GM13977 (cell line): ENCODE results near the gene CFAP54.

ENCODE experiments used
- DNase-seq: peaks from one replicate; pipeline ENCODE4 v3.0.0; 2012; ENCODE audit warnings: low spot score
- in situ Hi-C: fragments of 300-500 bp; cut with MboI; formaldehyde crosslinking; loops from one replicate; pipeline ENCODE4 v1.12.0; 2022; ENCODE audit warnings: low sequenced_read_pairs, low pct_unique_long_range_greater_than_20kb, mixed read lengths, inconsistent platforms; ENCODE audit not compliant: unreplicated experiment
- TF ChIP-seq, protein P1 (sequence below): IDR thresholded peaks from 2 replicates; pipeline ENCODE4 v1.5.1; 2012; ENCODE audit warnings: mild to moderate bottlenecking, control low read depth; ENCODE audit not compliant: insufficient read depth; ENCODE audit errors: extremely low read depth, missing control alignments

CFAP54 gene

DNA sequence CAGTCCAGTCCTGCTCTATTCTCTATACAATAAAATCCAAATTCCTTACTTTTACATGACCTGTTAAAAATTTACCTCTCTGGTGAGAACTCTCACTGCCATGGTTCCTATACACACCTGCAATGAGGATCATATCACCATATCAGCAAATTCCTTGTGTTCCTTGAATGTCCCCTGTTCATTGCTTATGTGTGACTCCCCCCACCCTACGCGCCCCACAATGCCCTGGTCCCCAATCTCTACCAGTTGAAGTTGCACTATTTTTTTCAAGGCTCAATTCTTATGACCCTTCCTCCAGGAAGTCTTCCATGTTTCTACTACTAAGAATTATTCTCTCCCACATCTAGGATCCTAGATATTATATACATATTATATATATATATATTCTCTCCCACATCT is 335.5 kb downstream of the CFAP54 start:
- no peak for DNase-seq
- in situ Hi-C loops = no loop called here
- TF ChIP-seq, protein P1, sequence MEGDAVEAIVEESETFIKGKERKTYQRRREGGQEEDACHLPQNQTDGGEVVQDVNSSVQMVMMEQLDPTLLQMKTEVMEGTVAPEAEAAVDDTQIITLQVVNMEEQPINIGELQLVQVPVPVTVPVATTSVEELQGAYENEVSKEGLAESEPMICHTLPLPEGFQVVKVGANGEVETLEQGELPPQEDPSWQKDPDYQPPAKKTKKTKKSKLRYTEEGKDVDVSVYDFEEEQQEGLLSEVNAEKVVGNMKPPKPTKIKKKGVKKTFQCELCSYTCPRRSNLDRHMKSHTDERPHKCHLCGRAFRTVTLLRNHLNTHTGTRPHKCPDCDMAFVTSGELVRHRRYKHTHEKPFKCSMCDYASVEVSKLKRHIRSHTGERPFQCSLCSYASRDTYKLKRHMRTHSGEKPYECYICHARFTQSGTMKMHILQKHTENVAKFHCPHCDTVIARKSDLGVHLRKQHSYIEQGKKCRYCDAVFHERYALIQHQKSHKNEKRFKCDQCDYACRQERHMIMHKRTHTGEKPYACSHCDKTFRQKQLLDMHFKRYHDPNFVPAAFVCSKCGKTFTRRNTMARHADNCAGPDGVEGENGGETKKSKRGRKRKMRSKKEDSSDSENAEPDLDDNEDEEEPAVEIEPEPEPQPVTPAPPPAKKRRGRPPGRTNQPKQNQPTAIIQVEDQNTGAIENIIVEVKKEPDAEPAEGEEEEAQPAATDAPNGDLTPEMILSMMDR = no peak

DNA sequence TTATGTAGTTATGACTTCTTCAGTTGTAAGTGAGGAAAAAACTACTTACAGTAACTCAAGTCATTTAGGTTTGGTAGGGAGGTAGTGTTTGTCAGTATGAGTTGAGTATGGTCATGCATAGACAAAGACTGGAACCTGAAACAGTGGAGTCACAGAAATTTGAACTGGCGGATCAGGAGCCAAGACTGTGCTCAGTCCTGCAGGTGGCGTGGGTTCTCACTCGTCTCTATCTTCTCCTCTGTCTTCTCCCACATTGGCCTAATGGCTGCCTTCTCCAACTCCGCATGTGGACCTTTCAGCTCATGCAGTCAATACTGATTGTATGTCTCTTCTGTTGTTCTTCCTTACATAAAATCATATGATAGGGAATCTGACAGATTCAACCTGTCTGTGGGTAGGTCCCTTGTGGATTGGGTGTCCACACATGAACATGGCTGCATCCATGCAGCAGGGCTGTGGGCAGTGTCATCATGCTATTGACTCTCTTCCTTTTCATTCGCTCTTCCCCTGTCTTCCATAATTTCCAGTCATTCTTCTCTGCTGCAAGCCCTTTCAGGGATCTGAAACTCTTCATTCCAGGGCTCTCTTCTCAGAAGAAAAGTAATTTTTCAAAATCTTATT is 338.9 kb downstream of the CFAP54 start:
- TF ChIP-seq, protein P1 = peak; percentile 3
- in situ Hi-C loops = no loop called here
- DNase-seq = no peak

DNA sequence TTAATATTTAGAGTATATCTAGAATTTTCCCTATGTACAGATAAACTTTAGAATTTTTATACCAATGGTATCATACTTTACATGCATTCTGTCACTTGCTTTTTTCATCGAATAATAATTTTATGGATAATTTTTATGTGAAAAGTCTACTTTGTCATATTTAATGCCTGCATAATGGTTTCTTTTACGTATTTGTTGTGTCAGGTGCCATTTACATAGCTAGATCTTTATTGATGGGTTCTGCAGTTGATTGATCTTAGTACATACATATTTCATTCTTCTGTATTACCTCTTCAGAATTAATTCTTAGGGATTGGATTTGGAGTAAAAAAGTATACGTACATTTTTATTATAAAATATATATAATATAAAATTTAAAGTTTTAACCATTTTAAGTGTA is 340.0 kb downstream of the CFAP54 start:
- DNase-seq = no peak
- TF ChIP-seq, protein P1 = no peak
- in situ Hi-C loops = no loop called here

DNA sequence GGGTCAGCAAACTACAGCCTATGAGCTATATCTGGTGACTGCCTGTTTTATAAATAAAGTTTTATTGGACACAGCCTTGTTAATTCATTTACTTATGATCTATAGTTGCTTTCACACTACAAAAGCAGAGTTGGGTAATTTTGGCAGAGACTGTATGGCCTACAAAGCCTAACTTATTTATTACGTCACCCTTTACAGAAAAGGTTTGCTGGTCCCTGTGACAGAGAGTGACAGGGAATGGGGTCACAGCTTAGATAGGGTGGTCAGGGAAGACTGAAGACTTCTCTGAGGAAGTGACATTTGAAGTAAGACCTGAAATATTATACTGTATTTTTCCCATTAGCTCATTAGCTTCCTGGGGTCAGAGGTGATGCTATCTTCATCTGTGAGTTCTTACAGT is 342.0 kb downstream of the CFAP54 start:
- TF ChIP-seq, protein P1 = no peak
- no peak for DNase-seq
- in situ Hi-C loops = no loop called here

DNA sequence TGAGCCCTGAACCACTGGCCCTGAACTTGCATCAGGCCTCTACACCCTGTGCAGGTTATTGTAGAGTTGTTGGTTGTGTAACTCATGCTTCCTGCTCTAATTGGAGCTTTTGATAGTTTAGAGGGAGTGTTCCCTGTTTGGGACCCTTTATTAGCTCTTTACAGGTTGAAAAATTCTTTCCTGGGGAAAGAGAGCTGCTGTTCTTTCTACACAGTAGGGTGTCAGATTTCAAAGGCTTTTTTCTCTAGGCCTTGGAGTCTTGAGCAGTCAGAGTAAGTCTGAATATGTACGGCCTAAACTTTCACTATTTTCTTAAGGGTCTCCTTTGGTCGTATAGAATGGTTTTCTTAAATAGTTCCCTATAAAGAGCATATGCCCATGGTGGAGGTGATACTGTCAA is 356.9 kb downstream of the CFAP54 start:
- TF ChIP-seq, protein P1 = no peak
- DNase-seq = no peak
- in situ Hi-C loops = no loop called here

DNA sequence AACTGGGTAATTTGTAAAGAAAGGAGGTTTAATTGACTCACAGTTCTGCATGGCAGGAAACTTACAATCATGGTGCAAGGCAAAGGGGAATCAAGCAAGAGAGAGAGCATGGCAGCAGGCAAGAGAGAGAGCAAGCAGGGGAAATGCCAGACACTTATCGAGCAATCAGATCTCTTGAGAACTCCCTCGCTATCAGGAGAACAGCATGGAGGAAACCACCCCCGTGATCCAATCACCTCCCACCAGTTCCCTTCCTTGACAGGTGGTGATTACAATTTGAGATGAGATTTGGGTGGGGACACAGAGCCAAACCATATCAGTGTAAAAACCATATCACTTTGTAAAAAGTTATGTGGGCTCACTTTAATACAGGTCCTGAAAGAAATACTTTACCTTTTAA is 361.3 kb downstream of the CFAP54 start:
- in situ Hi-C loops = no loop called here
- TF ChIP-seq, protein P1 = no peak
- no peak for DNase-seq
